HepG2 (cell line): ENCODE results near the gene SLC25A11. TPM values are rescaled to one million over a fixed set of nuclear protein-coding genes. Genes with fewer than 3 reads are reported as not detected.

Source experiments
- DNMT1 ChIP-seq: sonication (generic); formaldehyde crosslinking; IDR thresholded peaks from 2 replicates; pipeline ENCODE4 v1.5.1; 2020; ENCODE audit warnings: mild to moderate bottlenecking, missing genetic modification reagents
- FOSL1 ChIP-seq: sonication (generic); formaldehyde crosslinking; IDR thresholded peaks from 2 replicates; pipeline ENCODE4 v1.9.0; 2021; ENCODE audit warnings: missing genetic modification reagents, borderline replicate concordance
- MEF2D ChIP-seq: sonication (generic); formaldehyde crosslinking; IDR thresholded peaks from 2 replicates; pipeline ENCODE4 v1.5.1; 2020; ENCODE audit warnings: mild to moderate bottlenecking, missing genetic modification reagents
- NR2C2 ChIP-seq: sonication (generic); formaldehyde crosslinking; IDR thresholded peaks from 2 replicates; pipeline ENCODE4 v1.4.0; 2020; ENCODE audit warnings: missing genetic modification reagents, mild to moderate bottlenecking, moderate library complexity, borderline replicate concordance
- NR2F2 ChIP-seq: IDR thresholded peaks from 2 replicates; pipeline ENCODE4 v1.6.1; 2012; ENCODE audit warnings: low read depth, inconsistent platforms, borderline replicate concordance
- RBFOX2 ChIP-seq: fragments of 200-400 bp; formaldehyde crosslinking; IDR thresholded peaks from 2 replicates; pipeline ENCODE4 v1.6.1; 2017; ENCODE audit warnings: low read depth, mild to moderate bottlenecking, low read length
- RCOR2 ChIP-seq: IDR thresholded peaks from 2 replicates; pipeline ENCODE4 v1.6.1; 2016; ENCODE audit warnings: missing biosample characterization, missing genetic modification reagents
- RFX1 ChIP-seq: fragments of 450-650 bp; IDR thresholded peaks from 2 replicates; pipeline ENCODE4 v1.6.1; 2017
- TAF15 ChIP-seq: fragments of 200-400 bp; formaldehyde crosslinking; IDR thresholded peaks from one replicate; pipeline ENCODE4 v1.6.1; 2018; ENCODE audit warnings: mild to moderate bottlenecking, low read depth, low read length; ENCODE audit not compliant: poor library complexity, severe bottlenecking
- THAP9 ChIP-seq: sonication (generic); formaldehyde crosslinking; IDR thresholded peaks from 2 replicates; pipeline ENCODE4; 2020; ENCODE audit warnings: missing genetic modification reagents, mild to moderate bottlenecking, borderline replicate concordance
- ZNF224 ChIP-seq: sonication (generic); formaldehyde crosslinking; IDR thresholded peaks from 2 replicates; pipeline ENCODE4 v1.5.0; 2020; ENCODE audit warnings: mild to moderate bottlenecking, missing genetic modification reagents
- ZNF562 ChIP-seq: sonication (generic); formaldehyde crosslinking; IDR thresholded peaks from 2 replicates; pipeline ENCODE4 v1.8.0; 2022; ENCODE audit warnings: missing genetic modification reagents, borderline replicate concordance
- ZNF660 ChIP-seq: sonication (generic); formaldehyde crosslinking; IDR thresholded peaks from 2 replicates; pipeline ENCODE4 v1.5.1; 2020; ENCODE audit warnings: mild to moderate bottlenecking, low read depth, missing genetic modification reagents, borderline replicate concordance
- ZNF703 ChIP-seq: sonication (generic); formaldehyde crosslinking; IDR thresholded peaks from 2 replicates; pipeline ENCODE4 v1.5.1; 2020; ENCODE audit warnings: missing genetic modification reagents, mild to moderate bottlenecking, moderate library complexity, borderline replicate concordance
- ZNF704 ChIP-seq: sonication (generic); formaldehyde crosslinking; IDR thresholded peaks from 2 replicates; pipeline ENCODE4 v1.8.1; 2023; ENCODE audit warnings: mild to moderate bottlenecking, inconsistent platforms, moderate library complexity, missing genetic modification reagents, borderline replicate concordance
- ZNF772 ChIP-seq: sonication (generic); formaldehyde crosslinking; IDR thresholded peaks from 2 replicates; pipeline ENCODE4 v1.5.0; 2020; ENCODE audit warnings: mild to moderate bottlenecking, missing genetic modification reagents
- polyA plus RNA-seq, 8 experiments: library from polyadenylated mRNA; depleted of rRNA in 3 of 8; stranded (reverse) in 7 of 8; unstranded in 1 of 8; fragments of >200 nt; fragmentation: Illumina TruSeq in 4 of 8; extraction: Trizol in 4 of 8; gene quantifications; 2 replicates each; pipeline versions ENCODE4 v1.2.1 to v1.2.3, GENCODE V29; 2011 to 2016; ENCODE audit warnings: low read depth in 4 of 8, missing spikeins in 1 of 8, mixed read lengths in 1 of 8; ENCODE audit not compliant: insufficient read depth in 1 of 8
- total RNA-seq, 5 experiments: library from RNA; depleted of rRNA; stranded (reverse); fragments of >200 nt; fragmentation: Illumina TruSeq; extraction: Trizol; gene quantifications; 2 replicates each; pipeline ENCODE4 v1.2.3, GENCODE V29; 2016; ENCODE audit warnings: low read depth in 1 of 5
- TF ChIP-seq, protein P1 (sequence below): sonication (generic); formaldehyde crosslinking; IDR thresholded peaks from 2 replicates; pipeline ENCODE4 v1.5.0; 2020; ENCODE audit warnings: mild to moderate bottlenecking, missing genetic modification reagents, borderline replicate concordance
- TF ChIP-seq, protein P2 (sequence below): sonication (generic); formaldehyde crosslinking; IDR thresholded peaks from 2 replicates; pipeline ENCODE4 v1.5.0; 2020; ENCODE audit warnings: missing genetic modification reagents, mild to moderate bottlenecking, borderline replicate concordance
- TF ChIP-seq, protein P3 (sequence below): sonication (generic); formaldehyde crosslinking; IDR thresholded peaks from 2 replicates; pipeline ENCODE4 v1.5.0; 2020; ENCODE audit warnings: missing genetic modification reagents

The SLC25A11 gene
- total and polyA plus RNA-seq, 2 of the 13 experiments (the other 11 are each of a cell fraction or from before 2014, with no cell fraction given) = 35.4 to 47.2 TPM

DNA sequence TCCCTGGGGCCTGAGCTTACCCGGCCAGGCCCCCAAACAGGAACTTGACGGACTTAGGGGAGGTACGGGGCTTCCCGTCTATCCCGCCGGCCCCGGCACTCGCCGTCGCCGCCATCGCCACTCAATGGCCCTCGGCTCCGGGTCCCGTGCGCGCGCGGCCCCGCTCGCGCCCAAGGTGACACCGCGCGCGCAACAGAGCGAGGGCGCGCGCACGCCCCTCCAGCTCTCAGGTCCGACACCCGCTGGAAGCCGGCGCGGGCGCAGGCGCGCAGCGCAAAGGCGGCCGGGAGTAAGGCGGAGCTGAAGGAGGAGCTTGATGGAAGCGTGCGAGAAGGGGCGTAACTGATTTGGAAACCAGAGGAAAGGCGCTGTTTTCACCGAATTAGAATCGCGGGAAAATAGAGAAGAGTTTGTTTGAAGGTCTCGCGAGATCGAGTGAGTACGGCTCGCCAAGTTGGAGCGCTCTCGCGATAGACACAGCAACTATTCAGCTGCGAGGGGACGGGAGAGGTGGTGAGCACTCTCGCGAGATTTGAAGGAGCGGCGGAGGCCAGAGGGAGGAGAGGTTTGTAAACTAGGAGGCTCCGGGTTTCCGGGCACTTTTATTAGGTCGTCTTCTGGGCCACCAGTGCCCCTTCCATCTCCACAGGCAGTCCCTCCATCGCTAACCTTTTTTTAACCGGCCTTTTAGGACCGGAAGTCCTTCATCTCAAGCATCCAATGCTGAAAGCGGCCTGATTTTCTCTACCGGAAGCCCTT is at the start of gene SLC25A11, which contains the start of gene RNF167 (continued):
- TF ChIP-seq FOSL1 (CRISPR knock-in tag) (no peak), DNMT1 (no peak), RFX1 (no peak), RBFOX2 (peak; percentile 97), ZNF224 (CRISPR knock-in tag) (no peak), ZNF772 (CRISPR knock-in tag) (no peak), TAF15 (peak; percentile 53), NR2C2 (CRISPR knock-in tag) (peak; percentile 48; the same call in 1 of the 2 replicates), ZNF660 (CRISPR knock-in tag) (no peak), ZNF562 (no peak), RCOR2 (CRISPR knock-in tag) (no peak), ZNF703 (CRISPR knock-in tag) (no peak), THAP9 (no peak; the same call in 1 of the 2 replicates), NR2F2 (no peak), MEF2D (no peak; the same call in 1 of the 2 replicates), ZNF704 (CRISPR knock-in tag) (no peak)
- TF ChIP-seq, protein P1, sequence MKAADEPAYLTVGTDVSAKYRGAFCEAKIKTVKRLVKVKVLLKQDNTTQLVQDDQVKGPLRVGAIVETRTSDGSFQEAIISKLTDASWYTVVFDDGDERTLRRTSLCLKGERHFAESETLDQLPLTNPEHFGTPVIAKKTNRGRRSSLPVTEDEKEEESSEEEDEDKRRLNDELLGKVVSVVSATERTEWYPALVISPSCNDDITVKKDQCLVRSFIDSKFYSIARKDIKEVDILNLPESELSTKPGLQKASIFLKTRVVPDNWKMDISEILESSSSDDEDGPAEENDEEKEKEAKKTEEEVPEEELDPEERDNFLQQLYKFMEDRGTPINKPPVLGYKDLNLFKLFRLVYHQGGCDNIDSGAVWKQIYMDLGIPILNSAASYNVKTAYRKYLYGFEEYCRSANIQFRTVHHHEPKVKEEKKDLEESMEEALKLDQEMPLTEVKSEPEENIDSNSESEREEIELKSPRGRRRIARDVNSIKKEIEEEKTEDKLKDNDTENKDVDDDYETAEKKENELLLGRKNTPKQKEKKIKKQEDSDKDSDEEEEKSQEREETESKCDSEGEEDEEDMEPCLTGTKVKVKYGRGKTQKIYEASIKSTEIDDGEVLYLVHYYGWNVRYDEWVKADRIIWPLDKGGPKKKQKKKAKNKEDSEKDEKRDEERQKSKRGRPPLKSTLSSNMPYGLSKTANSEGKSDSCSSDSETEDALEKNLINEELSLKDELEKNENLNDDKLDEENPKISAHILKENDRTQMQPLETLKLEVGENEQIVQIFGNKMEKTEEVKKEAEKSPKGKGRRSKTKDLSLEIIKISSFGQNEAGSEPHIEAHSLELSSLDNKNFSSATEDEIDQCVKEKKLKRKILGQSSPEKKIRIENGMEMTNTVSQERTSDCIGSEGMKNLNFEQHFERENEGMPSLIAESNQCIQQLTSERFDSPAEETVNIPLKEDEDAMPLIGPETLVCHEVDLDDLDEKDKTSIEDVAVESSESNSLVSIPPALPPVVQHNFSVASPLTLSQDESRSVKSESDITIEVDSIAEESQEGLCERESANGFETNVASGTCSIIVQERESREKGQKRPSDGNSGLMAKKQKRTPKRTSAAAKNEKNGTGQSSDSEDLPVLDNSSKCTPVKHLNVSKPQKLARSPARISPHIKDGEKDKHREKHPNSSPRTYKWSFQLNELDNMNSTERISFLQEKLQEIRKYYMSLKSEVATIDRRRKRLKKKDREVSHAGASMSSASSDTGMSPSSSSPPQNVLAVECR = peak; percentile 73; the same call in 1 of the 2 replicates
- TF ChIP-seq, protein P2, sequence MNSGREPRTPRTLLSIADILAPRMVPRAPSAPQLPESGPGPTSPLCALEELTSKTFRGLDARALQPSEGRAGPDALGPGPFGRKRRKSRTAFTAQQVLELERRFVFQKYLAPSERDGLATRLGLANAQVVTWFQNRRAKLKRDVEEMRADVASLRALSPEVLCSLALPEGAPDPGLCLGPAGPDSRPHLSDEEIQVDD (CRISPR knock-in tag) = no peak
- TF ChIP-seq, protein P3, sequence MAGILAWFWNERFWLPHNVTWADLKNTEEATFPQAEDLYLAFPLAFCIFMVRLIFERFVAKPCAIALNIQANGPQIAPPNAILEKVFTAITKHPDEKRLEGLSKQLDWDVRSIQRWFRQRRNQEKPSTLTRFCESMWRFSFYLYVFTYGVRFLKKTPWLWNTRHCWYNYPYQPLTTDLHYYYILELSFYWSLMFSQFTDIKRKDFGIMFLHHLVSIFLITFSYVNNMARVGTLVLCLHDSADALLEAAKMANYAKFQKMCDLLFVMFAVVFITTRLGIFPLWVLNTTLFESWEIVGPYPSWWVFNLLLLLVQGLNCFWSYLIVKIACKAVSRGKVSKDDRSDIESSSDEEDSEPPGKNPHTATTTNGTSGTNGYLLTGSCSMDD (CRISPR knock-in tag) = no peak
